HG02981 (cell line): ENCODE measurements around the gene ULK4.

Experiments
- ATAC-seq: cut with Tn5 transposase; IDR thresholded peaks from one replicate; pipeline ENCODE4 v1.9.1; 2021; ENCODE audit warnings: mild to moderate bottlenecking, moderate library complexity; ENCODE audit not compliant: unreplicated experiment

ULK4 gene

DNA sequence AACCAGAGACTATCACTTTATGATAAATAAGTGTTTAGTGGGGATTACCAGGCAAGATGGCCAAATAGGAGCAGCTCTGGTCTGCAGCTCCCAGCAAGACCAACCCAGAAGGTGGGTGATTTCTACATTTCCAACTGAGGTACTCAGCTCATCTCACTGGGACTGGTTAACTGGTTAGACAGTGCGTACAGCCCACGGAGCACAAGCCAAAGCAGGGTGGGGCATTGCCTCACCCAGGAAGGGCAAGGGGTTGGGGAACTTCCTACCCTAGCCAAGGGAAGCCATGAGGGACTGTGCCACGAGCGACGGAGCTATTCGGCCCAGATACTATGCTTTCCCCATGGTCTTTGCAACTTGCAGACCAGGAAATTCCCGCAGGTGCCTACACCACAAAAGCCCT, 591.6 kb downstream of the ULK4 start:
- no peak for ATAC-seq

DNA sequence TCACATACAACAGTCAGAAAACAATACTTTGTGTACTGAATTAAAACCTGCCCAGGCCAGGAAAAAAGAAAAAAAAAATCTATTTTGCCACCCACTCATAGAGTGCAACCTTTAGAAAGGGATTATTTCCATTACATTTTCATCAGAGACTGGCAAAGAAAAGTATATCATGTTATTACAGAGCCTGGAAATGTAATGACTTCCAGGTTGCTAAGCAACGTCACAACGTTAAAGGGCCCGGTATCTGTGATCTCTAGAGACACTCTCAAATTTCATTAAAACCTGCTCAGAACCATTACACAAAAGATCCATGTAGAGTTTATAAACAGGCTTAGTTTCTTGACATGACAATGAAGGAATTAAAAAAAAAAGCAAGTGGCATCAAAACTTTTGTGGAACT, 592.1 kb downstream of the ULK4 start:
- no peak for ATAC-seq

DNA sequence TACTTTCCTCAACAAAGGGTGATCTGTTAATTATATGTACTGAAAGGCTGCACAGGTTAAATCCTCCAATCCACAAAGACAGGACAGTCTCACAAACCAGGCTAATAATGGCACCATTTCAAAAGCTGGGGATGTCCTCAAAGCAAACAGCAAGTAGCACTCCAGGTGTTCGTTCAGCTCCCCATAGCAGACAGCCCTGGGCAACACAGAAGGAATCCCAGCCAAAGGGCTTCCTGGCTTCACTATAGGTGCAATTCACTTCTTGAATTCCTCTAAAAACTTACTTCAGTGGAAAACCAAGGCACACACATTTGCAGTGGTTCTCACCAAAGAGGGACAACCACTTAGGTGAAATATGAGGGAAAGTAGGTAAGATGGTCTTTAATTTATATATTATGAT, 595.9 kb downstream of the ULK4 start:
- ATAC-seq, result no peak

DNA sequence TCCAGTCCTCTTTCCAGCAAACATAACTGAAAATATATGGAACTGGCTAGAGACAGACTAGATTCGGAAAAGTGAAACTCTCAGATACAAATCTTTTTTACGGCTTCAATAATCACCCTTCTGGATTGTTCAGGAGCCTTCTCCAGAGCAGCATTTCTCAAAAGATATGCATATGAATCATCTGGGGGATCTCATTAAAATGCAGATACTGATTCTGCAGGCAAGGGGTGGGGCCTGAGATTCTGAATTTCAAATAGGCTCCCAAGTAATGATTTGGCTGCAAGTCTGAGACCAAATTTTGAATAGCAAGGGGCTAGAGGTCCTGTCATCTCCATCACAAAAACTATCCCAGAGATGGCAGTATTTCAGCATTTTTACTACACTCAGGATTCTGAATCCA, 597.2 kb downstream of the ULK4 start:
- ATAC-seq, result no peak

DNA sequence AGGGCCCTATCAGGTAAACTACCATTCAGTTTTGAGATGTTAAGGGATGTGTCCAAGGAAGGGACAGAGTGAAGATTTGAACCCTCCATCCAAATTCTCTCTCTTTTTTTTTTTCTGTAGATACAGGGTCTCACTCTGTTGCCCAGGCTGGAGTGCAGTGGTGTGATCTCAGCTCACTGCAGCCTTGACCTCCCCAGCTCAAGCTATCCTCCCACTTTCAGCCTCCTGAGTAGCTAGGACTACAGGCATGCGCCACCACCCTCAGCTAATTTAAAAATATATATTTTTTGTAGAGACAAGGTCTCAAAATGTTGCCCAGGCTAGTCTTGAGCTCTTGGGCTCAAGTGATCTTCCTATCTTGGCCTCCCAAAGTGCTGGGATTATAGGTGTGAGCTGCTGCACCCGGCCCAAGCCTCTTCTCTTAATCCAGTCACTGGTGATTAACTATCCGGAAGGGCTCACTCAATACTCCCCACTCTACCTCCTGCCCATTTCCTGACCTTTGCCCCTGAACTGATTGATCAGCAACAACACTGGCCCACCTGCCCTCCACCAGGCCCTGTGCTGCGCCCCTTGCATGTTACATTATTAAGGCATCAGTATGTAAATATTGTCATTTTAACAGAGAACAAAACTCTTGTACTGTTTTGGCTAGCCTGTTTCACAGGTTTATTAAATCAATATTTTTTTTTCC, 597.9 kb downstream of the ULK4 start:
- no peak for ATAC-seq

DNA sequence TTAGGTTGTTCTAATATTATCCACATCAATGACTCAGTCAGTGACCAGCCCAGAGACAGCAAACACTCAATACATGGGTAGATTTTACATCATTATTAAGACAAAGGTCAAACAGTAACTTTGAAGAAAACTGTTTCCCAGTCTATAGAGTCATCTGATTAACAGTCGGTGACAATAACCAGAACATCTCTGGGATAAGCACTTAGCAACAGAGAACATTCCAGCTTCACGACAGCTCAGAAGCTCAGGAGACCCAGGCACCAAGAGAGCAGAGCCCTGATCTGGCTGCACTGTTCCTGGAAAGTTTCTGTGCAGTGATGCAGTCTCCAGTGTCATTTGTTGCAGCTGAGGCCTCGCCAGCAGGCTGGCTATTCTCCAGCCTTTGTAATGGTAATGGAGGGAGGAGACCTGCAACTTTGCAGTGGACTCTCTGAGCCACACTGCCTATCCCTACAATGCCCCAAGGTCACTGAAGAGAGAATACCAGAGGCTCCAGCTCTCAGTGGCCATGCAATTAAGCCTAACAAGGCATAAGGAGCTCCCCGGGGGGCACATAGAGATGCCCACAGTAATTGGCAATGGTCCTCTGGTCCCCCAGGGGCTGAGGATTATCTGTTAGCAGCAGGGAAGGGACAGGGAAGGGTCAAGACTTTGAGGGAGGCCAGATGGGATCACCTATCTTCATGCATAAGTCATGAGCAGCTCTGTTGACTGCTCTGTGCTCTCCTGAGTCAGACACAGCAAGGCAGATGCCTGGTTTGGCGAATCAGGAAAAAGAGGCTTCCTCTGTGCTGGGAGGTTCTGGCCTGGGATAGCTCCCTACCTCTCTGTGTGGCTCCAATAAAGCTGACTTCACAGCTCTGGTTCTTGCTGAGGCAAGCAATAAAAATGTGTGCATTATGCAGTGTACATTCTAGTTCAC, 599.0 kb downstream of the ULK4 start:
- no peak for ATAC-seq

DNA sequence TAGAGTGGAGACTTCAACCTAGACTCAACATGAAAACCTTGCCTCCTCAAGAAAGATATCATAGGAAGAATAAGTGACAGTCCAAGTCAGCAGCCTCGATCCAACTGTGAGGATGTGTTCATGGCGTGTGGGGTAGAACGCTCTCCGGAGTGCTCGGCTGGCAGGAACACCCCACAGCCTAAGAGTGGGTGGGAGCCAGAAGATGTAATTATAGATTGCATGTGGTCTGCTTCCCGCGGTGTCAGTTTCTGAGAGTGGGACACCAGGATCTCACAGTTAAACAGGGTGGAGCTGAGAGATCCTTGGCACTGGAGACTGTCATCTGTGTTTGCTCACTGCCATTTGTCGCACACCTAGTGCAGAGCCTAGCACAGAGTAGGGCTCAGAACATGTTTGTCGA, 604.6 kb downstream of the ULK4 start:
- ATAC-seq, result no peak

DNA sequence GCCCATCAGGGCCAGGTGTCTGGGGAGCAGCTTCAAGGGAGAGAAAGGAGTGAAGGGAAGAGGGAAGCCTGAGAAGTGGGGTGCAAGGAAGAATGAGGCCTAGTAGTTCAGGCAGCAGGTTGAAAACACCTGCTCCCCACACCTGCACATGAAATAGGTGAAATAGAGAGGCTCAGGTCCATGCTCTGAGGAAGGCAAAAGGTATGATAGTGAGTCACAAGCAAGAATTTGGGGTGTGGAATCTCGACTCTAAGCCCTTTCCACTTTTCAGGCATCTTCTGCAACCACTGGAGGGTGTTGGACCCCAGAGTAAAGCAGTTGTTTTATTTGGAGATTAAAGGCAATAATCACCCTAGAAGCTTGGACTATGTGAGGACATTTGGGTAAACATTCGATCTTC, 605.1 kb downstream of the ULK4 start:
- ATAC-seq, result no peak

DNA sequence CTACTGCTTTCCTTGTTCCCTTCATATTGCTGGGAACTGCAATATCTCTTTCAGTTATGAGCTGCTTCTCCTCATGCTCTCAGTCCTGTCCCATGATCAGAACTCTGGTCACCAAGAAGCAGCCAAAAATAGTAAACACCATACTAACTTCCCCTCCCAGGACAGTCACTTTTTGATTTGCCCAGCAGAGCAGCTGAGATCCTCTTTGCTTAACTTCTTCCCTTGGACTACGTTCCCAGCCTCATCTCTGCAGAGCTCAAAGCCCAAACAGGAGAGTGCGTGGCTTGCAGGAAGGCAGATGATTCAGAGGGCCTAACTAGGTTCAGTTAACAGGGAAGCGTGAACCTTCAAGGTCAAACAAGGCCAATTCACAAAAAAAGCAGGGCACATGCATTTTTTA, 609.4 kb downstream of the ULK4 start:
- no peak for ATAC-seq

DNA sequence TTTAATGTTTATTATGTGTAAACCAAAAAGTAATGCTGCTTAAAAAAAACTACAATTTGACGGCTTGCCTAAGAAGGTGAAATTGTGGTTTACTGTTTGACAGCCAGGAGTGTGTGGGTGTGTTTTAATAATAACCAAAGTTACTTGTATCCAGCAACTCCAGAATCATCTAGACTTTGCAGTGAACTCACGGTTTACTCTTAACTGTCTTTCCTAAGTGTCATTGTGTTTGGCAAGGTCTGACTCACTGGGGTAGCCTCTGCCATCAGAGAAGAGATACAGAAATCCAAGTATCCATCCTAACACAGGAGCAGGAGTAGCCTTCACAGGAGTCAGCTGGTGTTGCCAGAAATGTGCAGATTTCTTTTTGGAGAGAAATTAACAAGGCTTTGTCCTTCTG, 611.5 kb downstream of the ULK4 start:
- no peak for ATAC-seq

DNA sequence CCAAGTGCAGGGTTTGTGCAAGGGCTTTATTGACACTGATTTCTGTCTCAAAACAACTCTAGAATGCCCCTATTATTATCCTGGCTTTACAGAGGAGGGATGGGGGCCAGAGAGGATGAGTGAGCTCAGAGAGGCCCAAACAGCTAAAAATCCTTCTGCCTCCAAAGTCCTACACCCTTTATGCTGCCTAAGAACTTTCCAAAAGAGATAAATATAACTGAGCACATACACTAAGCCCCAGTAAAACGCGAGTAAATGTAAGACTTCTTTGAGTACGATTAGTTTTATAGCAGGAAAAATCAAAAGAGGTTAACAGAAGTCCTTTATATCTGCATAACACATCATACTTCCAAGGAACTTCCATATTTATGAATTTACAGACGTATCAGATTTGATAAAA, 613.5 kb downstream of the ULK4 start:
- no peak for ATAC-seq

DNA sequence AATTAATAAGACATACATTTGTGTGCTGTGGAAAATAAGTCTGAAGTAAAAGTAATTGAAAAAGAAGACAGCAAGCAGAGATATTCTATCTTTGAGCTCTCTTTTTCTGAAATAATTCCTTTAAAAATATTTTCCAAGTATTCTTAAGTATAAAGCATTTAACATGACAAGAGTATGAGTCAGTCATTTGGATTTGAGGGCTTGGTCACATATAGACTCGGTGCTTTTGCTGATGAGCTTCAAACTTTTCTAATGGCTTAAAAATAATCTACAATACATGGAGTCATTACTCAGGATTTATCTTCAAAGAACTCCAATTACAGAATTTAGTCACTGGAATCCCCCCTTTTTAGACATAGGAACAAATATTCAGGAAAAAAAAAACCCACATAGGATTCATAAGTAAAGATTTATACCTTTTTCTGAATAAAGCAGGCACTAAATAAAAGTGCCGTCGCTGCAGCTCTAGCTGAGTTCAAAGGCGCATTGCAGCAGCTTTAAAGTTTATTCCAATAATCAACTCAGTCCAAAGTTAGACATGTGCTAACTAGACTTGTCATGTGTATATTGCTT, 615.1 kb downstream of the ULK4 start:
- ATAC-seq, result no peak

DNA sequence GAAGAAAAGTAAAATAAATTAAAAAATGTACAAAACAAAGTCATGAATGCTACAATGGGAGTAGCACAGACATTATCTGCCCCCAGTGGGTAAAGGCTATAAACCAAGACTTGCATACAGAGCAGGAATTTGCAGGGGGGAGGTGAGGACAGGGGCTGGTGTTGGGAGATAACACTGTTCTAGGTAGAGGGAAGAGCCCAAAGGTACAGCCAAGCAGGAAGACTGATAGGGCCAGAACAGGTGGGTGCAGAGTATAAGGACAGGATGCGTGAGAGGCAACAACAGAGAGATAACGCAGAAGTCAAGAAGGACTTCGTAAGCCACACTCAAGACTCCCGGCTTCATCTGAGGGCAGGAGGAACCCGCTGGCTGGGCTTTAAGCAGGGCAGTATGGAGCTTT, 616.1 kb downstream of the ULK4 start:
- no peak for ATAC-seq

DNA sequence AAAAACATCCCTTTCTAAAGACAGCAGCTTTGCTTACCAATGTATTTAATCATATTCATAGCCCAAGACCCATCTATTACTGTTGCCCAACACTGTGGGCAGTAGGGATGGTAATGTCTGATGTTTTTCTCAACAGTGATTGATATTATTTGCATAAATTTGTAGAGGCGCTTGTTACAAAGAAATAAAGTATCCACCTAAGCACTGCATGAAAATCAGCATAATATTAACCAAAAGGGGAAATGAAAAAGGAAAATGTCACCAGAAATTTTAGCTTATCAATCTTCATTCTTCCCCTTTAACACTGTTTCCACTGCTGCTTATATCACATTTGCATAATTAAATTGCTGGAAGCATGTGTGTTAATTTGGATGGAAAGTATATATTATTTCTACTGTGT, 622.1 kb downstream of the ULK4 start:
- ATAC-seq, result no peak

DNA sequence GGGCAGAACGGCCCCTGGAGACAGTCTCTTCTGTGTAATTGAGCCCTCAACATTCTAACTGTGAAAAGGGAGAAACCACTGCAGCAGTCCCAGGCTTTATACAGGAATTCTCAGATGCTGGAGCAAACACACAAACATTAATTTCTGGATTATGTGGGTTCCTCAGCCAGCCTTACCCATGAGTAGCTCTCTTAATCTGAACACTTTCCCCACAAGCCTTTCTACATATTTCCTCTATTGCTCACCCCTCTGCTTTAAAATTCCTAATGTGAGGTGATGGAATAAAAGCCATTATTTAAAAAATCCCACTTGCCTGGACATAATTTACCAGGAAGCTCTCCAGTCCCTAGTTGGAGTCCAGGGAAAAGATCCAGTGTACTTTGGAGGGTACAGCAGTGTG, 623.6 kb downstream of the ULK4 start:
- no peak for ATAC-seq

DNA sequence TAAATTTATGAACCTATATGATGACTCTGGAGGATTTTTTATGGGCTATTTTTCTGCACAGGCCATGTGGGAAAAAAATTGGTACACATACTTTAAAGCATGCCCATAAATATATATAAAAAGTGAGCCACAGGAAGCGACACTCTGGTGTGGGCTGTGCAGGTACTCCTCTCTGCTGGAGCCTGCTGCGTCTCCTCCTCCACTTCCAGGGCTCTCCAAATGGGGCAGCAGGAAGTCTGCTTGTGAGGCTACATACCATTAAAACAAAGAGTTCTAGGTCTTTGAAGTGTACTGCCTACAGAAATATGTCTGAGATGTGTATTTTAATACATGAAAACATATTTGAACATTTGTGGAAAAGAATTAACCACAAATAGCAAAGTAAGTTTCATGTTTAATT, 627.5 kb downstream of the ULK4 start:
- ATAC-seq, result no peak

DNA sequence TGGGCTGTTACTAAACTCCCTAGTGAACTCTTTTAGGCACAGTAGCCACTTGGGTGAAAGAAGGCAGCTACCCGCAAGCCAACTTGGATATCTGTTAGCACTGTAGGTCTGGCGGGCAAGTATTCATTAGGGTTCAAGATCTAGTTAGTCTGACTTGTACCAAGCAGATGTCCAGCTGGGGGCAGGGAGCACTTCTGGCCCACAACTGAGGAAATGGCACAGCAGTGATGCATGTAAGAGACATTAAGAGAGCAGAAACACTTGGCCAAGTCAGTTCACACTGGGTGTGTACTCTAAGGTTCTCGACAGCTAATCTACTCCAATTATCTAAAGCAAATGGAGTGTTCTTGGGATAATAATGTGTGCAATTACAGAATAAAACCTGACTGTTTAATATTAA, 630.9 kb downstream of the ULK4 start:
- no peak for ATAC-seq

DNA sequence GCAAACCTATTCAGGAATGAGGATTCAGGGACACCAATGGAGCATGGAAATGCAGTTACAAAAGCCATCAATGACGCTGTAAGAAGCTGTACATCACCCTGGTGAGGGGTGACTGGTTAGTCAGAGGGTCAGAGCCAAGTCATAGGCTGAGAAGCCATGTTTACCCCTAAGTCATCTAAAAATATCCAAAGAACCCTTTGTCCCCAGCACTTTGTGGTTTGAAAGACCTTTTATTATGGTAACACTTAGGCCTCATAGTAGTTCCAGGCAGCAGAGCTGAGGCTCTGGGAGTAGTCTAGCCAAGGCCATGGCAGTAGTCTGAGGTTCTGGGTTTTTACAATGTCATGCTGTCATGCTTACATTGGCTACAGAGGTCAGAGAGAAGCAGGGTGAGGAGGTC, 631.4 kb downstream of the ULK4 start:
- ATAC-seq, result no peak

DNA sequence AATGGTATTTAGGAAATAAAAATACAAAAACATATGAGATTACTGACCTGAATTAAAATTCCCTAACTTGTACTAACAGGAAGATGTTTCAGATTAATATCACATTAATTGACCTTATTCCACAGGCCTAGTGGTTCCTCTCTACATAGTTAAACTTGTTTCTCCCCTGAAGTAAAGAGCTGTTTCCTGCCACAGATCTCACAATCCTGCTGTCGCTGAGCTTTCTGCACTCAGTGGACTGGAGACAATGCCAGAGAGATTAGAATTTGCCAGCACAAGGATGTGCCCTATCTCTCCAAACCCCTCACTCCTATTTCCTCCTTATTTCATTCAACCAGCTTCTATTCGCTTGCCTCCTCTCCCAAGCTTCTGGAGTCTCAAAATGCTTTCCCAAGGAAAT, 632.0 kb downstream of the ULK4 start:
- ATAC-seq, result no peak

DNA sequence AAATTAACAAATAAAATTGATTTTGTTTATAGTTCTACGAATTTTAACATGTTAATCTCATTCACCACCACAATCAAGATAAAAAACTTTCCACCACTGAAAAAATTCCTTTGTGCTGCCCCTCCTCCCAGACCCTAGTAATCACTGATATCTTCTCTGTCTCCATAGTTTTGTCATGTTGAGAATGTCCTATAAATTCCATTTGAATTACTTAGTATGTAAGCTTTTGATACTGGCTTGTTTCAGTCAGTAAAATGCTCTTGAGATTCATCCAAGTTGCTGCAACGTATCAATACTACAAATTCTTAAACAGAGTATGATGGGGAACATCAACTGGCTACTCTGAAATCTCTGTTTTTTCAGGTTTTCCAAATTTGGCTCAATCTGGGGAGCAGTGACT, 633.0 kb downstream of the ULK4 start:
- ATAC-seq, result no peak

DNA sequence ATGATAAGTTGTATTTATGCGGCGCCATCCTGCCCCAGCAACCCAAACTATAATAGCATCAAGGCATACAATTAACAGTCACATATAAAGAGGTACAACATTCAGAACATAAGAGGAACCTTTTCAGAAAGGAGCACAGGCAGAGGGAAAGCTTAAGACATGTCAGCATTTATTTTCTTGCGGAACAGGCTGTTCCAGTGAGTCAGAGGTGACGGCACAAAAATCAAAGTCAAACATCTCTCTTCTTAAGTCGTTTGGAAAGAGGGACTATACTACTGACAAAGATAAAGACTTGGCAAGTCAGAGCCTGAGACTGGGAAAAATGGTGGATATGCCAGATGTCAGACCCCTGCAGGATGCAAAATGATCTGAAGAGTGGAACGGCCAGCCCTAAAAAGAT, 634.2 kb downstream of the ULK4 start:
- ATAC-seq, result no peak

DNA sequence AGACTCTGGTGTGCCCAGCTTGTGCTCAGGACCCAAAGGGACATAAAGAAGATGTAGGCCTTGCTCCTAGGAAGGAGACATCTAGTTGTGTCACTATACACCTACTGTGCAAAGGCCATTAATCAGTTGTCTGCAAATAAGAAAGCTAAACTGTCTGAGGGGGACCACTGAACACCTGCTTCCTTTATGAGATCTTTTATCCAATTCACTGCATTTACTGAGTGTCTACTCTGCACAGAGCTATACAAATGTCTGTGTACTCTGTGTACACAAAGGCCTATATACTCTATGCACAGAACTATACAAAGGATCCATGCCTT, 637.8 kb downstream of the ULK4 start:
- ATAC-seq, result no peak
